Esophagus squamous epithelium (tissue), 4 donors: ENCODE measurements around the gene DHH.

Experiments used
- CTCF ChIP-seq, 6 experiments: fragments of 450-650 bp in 4 of 6; fragments of 200-600 bp in 2 of 6; sonication (generic) in 2 of 6; IDR thresholded peaks; one replicate each; pipeline ENCODE4 v1.5.1; 2016 to 2019; ENCODE audit warnings: antibody characterized with exemption in 6 of 6, mild to moderate bottlenecking in 4 of 6, moderate library complexity in 4 of 6
- POLR2A ChIP-seq, 4 donors: fragments of 450-650 bp; IDR thresholded peaks; one replicate each; pipeline ENCODE4 v1.6.1; 2017; ENCODE audit warnings: antibody characterized with exemption in 4 of 4, mild to moderate bottlenecking in 4 of 4, moderate library complexity in 3 of 4

GRCh38 chr12:49100380-49100779, 5.8 kb upstream of the DHH start:
- TF ChIP-seq POLR2A (IDR thresholded peaks at IDR 0.05) (no peak), CTCF (IDR thresholded peaks at IDR 0.05) (no peak)
